GM18511 (cell line): ENCODE measurements around the gene RPL18A.

ENCODE experiments used
- ATAC-seq: cut with Tn5 transposase; IDR thresholded peaks from one replicate; pipeline ENCODE4 v1.9.1; 2021; ENCODE audit warnings: mild to moderate bottlenecking, moderate library complexity; ENCODE audit not compliant: unreplicated experiment

Gene RPL18A

GRCh38 chr19:17841810-17842662 lies 17.7 kb upstream of the RPL18A start:
- no peak for ATAC-seq

- no peak for ATAC-seq
Observed at GRCh38 chr19:17842663-17843291, 16.9 kb upstream of the RPL18A start.

- no peak for ATAC-seq
Observed at GRCh38 chr19:17843292-17843827, 16.4 kb upstream of the RPL18A start.

GRCh38 chr19:17843908-17844490 lies 15.7 kb upstream of the RPL18A start:
- ATAC-seq, result no peak

GRCh38 chr19:17846146-17846545 lies 13.6 kb upstream of the RPL18A start:
- ATAC-seq, result no peak

GRCh38 chr19:17847538-17848366 lies 12.0 kb upstream of the RPL18A start, which contains the start of gene JAK3:
TSS of gene JAK3 (minus strand) at chr19:17847982. CDS start at chr19:17844417, 3,565 bp downstream.
- ATAC-seq, result peak; percentile 58

GRCh38 chr19:17848595-17849292 lies 11.0 kb upstream of the RPL18A start:
- ATAC-seq, result no peak

GRCh38 chr19:17854061-17854460 lies 5.6 kb upstream of the RPL18A start:
- ATAC-seq, result no peak

- no peak for ATAC-seq
Observed at GRCh38 chr19:17855280-17856152, 4.2 kb upstream of the RPL18A start.

GRCh38 chr19:17860331-17860992 lies 752 bp downstream of the RPL18A start:
- ATAC-seq, result no peak

- no peak for ATAC-seq
Observed at GRCh38 chr19:17860993-17861360, 1.3 kb downstream of the RPL18A start.

- ATAC-seq, result no peak
Observed at GRCh38 chr19:17861542-17862402, 2.1 kb downstream of the RPL18A start.

GRCh38 chr19:17862711-17863519 lies 3.2 kb downstream of the RPL18A start:
- no peak for ATAC-seq

- ATAC-seq, result no peak
Observed at GRCh38 chr19:17863520-17864182, 3.9 kb downstream of the RPL18A start.

GRCh38 chr19:17865364-17866311 lies 5.9 kb downstream of the RPL18A start:
- ATAC-seq, result no peak
